SK-N-MC (cell line): ENCODE measurements around the gene ITPKB.

Experiments used
- DNase-seq: peaks from one replicate; pipeline ENCODE4 v3.0.0-alpha.2; 2011; ENCODE audit warnings: low read depth, low spot score
- H3K27ac ChIP-seq: fragments of 200-600 bp; sonication (generic); 2 replicates; pipeline ENCODE4 v1.5.1; 2016; ENCODE audit warnings: mixed run types
- H3K36me3 ChIP-seq: fragments of 200-600 bp; sonication (generic); 2 replicates; pipeline ENCODE4 v1.6.1; 2017; ENCODE audit warnings: antibody characterized with exemption, low read length, mixed read lengths; ENCODE audit not compliant: insufficient read depth
- H3K4me3 ChIP-seq: fragments of 200-600 bp; sonication (generic); 2 replicates; pipeline ENCODE4 v1.5.1; 2016
- H3K9ac ChIP-seq: fragments of 200-600 bp; sonication (generic); 2 replicates; pipeline ENCODE4 v1.8.0; 2017; ENCODE audit warnings: mixed run types, mixed read lengths; ENCODE audit not compliant: insufficient read length
- H3K9me3 ChIP-seq: fragments of 200-600 bp; sonication (generic); 2 replicates; pipeline ENCODE4 v1.6.1; 2017; ENCODE audit warnings: low read depth, mild to moderate bottlenecking, antibody characterized with exemption, low read length, moderate library complexity, mixed read lengths
- EZH2 ChIP-seq: fragments of 200-600 bp; sonication (generic); IDR thresholded peaks from one replicate; pipeline ENCODE4 v1.6.1; 2017; ENCODE audit warnings: antibody characterized with exemption
- FOXP2 ChIP-seq: optimal IDR thresholded peaks from 2 replicates; pipeline ENCODE3; 2011; ENCODE audit warnings: mild to moderate bottlenecking, moderate library complexity; ENCODE audit not compliant: insufficient read depth; ENCODE audit errors: extremely low read length, control extremely low read depth
- POLR2AphosphoS5 ChIP-seq: IDR thresholded peaks from 2 replicates; pipeline ENCODE4 v1.6.1; 2012; ENCODE audit warnings: mild to moderate bottlenecking, low read depth, low read length, borderline replicate concordance

ITPKB gene

DNA sequence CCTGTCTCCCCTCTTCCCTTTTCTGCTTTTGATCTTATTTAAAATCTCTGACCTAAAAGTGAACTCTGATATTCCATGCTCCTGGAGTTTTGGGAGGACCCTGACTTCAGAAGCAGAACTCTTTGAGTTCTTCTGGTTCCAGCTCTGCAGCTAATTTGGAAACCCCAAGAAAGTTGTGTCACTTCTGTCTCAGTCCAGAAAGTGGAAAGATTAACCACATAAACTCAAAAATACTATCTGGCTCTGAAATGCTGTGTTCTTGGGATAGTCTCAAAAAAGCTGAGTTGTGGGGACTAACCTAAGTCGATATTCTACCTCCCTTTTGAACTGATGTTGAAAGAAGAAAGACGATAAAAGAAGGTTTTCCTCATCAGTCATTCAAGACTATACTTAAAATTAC is 59.8 kb downstream of the ITPKB start:
- Histone ChIP-seq H3K4me3 (peak overlapping the region; percentile 70), H3K36me3 (no peaks in the 10 kb centered on the region), H3K9me3 (no peaks in the 10 kb centered on the region), H3K27ac (no peak overlapping the region), H3K9ac (peak overlapping the region; percentile 11)
- TF ChIP-seq POLR2AphosphoS5 = no peak
- TF ChIP-seq FOXP2 = no peak
- TF ChIP-seq EZH2 = no peak
- no peak for DNase-seq

DNA sequence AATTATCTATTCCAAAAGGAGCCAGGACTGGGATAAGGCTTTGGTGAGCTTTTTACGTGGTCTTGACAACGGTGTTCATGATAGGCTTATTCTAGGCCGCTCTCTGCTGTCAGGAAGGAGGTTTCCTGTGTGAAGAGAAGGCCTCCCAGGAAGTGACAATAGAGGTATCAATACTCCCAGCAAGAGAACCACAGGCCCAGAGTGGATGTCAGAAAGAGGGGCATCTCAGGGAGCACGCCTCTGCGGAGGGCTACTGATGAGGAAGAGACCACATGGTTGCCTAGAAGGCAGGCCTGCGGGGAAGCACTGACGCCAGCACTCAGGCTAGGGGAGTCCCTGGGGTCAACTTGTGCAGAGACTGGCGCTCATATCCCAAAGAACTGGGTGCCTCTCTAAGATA is 60.4 kb downstream of the ITPKB start:
- Histone ChIP-seq H3K9me3 (no peaks in the 10 kb centered on the region), H3K27ac (no peak overlapping the region), H3K9ac (no peak overlapping the region), H3K36me3 (no peaks in the 10 kb centered on the region), H3K4me3 (no peak overlapping the region)
- no peak for TF ChIP-seq FOXP2
- TF ChIP-seq EZH2 = no peak
- TF ChIP-seq POLR2AphosphoS5 = no peak
- DNase-seq = no peak

DNA sequence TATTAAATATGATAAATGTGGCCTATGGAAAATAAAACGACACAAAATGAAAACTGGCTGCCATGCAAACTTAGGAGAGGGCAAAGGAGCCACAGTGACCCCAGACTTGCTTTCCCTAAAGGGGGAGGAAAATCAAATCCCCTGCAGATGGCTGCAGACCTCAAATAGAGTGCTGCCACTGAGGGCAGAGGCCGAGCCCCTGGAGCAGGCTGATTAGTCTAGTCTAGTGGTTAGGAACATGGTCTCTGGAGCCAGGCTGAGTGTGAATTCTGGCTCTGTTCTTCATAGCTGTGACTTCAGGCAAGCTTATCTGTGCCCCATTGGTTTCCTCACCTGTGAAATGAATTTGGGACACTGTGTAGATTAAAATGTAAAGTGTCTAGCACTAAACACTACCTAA is 60.8 kb downstream of the ITPKB start:
- Histone ChIP-seq H3K36me3 (no peaks in the 10 kb centered on the region), H3K27ac (no peak overlapping the region), H3K4me3 (no peak overlapping the region), H3K9ac (no peak overlapping the region), H3K9me3 (no peaks in the 10 kb centered on the region)
- no peak for TF ChIP-seq FOXP2
- TF ChIP-seq POLR2AphosphoS5 = no peak
- TF ChIP-seq EZH2 = no peak
- no peak for DNase-seq

DNA sequence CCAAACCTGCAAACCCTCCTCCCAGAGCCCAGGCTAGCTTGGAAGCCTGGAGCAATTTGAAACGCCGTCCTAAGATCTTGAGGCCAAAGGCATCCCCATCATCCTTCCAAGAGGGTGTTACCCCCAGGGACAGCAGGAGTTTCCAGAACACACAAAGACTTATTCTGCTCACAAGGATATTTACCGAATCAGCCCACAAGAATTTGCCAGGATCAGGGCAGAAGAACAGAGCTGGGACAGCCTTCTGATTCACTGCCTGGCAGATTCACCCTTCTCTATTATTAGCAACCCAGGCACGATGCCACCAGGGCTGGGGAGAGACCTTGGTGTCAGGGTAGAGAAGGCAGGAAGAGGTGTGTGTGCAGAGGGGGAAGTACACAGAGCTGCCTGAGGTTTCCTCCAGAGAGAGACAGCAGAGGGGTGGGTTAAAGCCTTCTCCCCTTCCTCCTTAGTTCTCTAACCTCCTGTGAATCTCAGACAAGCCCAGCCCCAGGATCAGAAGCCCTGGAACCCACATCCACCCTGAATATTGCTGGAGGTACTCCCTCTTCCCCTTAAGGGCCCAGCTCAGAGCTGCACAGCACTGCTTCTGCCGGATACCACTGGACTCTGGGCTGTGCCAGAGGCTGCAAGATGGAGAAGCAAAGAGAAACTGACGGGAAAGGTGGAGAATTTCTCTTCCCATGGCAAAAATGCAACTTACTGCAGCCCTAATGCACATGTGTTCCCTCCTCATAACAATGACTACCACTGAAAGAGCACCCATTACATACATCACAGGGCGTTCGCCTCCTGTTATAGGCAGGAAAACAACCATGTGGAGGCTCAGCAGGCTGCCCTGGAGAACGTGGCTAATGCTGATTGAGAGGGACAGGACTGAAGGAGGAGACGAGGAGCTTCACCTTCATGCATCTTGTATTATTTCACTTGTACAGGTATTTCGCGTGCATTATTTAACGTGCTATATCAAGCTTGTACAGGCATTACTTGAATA is 61.8 kb downstream of the ITPKB start:
- TF ChIP-seq POLR2AphosphoS5 (no peak), FOXP2 (no peak), EZH2 (no peak)
- Histone ChIP-seq H3K4me3 (no peak overlapping the region), H3K9ac (no peak overlapping the region)

DNA sequence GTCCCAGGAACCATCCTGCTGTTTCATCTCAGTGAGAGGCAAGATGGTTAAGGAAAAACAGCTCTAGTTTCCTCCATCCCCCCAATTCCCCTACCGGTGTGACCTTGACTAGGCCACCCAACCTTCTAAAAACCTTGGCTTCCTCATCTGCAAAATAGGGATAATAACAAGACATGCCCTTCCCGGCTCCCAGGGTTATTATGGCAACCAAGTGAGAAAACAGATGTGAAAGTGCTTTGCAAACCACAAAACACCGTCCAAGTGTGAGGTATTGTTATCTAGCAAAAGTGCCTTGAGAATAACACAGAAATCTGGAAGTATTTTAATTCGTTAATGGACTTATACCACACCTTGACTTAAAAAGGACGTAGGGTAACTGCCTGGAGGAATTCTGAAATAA is 62.7 kb downstream of the ITPKB start:
- TF ChIP-seq FOXP2 = no peak
- no peak for TF ChIP-seq EZH2
- TF ChIP-seq POLR2AphosphoS5 = no peak
- Histone ChIP-seq H3K9ac (no peak overlapping the region), H3K27ac (no peak overlapping the region), H3K36me3 (no peaks in the 10 kb centered on the region), H3K4me3 (no peak overlapping the region), H3K9me3 (no peaks in the 10 kb centered on the region)
- no peak for DNase-seq

More for the DNA sequence above, 61.8 kb downstream of the ITPKB start:
- no peak for DNase-seq
- H3K27ac ChIP-seq = no peak overlapping the region
- H3K36me3 ChIP-seq = no peaks in the 10 kb centered on the region
- H3K9me3 ChIP-seq = no peaks in the 10 kb centered on the region

DNA sequence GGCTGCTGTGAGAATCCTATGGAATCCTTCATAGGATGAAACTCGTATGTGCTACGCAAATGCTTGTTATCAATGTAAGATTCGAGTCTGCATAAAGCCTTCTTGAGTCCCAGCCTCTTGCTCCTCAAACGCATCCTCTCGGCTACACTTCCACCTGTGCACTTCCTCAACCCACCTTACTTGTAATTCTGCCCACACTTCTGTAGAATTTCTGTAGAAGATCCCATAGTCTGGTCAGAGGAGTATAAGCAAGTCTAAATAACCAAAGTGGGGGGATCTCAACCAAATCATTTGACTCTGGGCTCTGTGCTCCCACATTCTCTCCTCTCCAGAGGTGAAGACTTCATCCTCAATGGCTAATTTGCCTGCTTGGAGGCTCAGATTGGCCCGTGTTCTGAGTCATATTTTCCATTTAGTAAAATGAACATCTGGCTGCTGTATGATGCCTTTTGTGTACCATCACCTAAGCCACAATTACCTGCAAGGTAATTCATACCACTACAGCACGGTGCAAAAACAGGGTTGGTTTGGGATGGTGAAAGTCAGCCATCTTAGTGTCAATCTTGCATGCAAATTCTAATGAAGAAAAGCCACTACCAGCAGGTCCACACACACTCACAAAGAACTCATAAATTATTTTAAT is 63.2 kb downstream of the ITPKB start:
- Histone ChIP-seq H3K27ac (no peak overlapping the region), H3K9me3 (no peaks in the 10 kb centered on the region), H3K4me3 (no peak overlapping the region; the same call in 1 of the 2 replicates), H3K9ac (no peak overlapping the region), H3K36me3 (no peaks in the 10 kb centered on the region)
- TF ChIP-seq FOXP2 (no peak), EZH2 (no peak), POLR2AphosphoS5 (no peak)
- no peak for DNase-seq

DNA sequence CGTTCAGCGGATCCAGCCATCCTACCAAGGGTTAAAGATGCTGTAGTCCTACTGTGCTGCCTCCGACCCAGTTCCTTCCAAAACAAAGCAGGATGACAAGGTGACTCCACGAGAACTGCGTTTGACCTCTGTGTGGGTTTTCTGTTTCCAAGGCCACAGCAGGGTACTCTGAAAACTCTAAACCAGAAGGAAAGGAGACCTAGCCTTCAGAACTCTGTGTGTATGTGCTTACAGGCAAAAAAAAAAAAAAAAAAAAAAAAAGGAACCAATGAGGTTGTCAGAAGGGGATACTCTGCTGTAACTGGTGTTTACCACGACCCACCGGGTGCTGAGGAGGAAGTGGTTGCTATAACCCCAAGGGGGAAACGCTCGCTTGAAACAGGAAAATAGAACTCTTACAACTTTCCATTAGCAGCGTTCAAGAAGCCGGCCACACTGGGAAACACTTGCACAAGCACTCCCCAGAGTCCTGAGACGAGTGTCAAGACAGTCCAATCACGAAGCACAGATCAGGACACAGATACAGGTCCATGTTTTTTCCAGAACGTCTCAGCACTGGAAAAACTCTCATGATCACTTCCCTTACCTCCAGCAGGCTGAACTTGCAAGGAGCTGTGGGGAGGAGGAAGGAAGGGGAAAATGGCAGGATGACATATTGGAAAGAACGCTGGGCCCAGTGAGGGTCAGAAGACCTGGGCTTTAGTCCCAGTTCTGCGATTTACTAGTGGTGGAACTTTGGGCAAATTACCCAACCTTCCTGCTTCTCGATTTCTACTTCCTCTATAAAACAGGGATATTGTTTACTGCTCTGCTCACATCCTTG is 64.0 kb downstream of the ITPKB start:
- H3K4me3 ChIP-seq = peak overlapping the region; percentile 58
- no peak overlapping the region for H3K9ac ChIP-seq
- TF ChIP-seq POLR2AphosphoS5 = no peak
- TF ChIP-seq EZH2 = no peak
- no peak for TF ChIP-seq FOXP2
- no peaks in the 10 kb centered on the region for H3K9me3 ChIP-seq
- H3K36me3 ChIP-seq = no peaks in the 10 kb centered on the region
- H3K27ac ChIP-seq = peak overlapping the region; percentile 42; the same call in 1 of the 2 replicates
- DNase-seq = peak; percentile 51

DNA sequence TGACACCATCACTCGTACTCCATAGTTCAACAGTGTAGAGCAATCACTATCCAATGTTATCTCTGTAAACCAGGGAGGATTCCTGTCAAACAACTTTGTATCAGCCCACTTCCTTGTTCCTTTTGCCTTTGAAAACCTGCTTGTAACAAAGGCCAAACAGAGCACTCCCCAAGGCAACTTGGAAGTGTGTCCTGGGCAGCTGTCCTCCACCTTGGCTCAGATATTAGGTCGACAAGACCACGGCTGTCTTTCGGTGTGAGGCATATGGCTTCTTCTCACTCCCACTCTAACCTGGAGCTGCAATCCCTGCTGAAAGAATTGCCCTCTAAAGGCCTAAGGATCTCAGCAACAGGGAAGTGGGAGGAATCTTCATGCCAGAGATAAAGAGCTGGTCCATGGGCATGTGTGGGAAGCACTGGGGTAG is 66.7 kb downstream of the ITPKB start:
- H3K9ac ChIP-seq = no peak overlapping the region
- DNase-seq = no peak
- no peaks in the 10 kb centered on the region for H3K9me3 ChIP-seq
- H3K4me3 ChIP-seq = no peak overlapping the region
- TF ChIP-seq POLR2AphosphoS5 = no peak
- TF ChIP-seq EZH2 = no peak
- no peak for TF ChIP-seq FOXP2
- H3K27ac ChIP-seq = no peak overlapping the region
- H3K36me3 ChIP-seq = no peaks in the 10 kb centered on the region
